Liver (tissue), 3 donors: ENCODE measurements around the gene KIF26B.

ENCODE experiments used
- CTCF ChIP-seq: fragments of 150-350 bp; IDR thresholded peaks from 2 replicates; pipeline ENCODE4 v1.5.1; 2017; ENCODE audit warnings: improper control_type of control experiment, low read depth, low read length; ENCODE audit not compliant: missing input control
- FOXA2 ChIP-seq: IDR thresholded peaks from 2 replicates; pipeline ENCODE4 v1.6.1; 2016; ENCODE audit warnings: antibody characterized with exemption
- RAD21 ChIP-seq, 2 donors: IDR thresholded peaks; 2 replicates each; pipeline ENCODE4 v1.6.1; 2016; ENCODE audit warnings: antibody characterized with exemption in 2 of 2, mild to moderate bottlenecking in 2 of 2
- TAF1 ChIP-seq: conservative IDR thresholded peaks from 2 replicates; pipeline ENCODE4 v1.6.1; 2016; ENCODE audit warnings: antibody characterized with exemption, mild to moderate bottlenecking
- YY1 ChIP-seq: IDR thresholded peaks from 2 replicates; pipeline ENCODE4 v1.6.1; 2016; ENCODE audit warnings: antibody characterized with exemption, mild to moderate bottlenecking
- TF ChIP-seq, protein P1 (sequence below): IDR thresholded peaks from 2 replicates; pipeline ENCODE4 v1.6.1; 2016; ENCODE audit warnings: antibody characterized with exemption
- TF ChIP-seq, protein P2 (sequence below): IDR thresholded peaks from 2 replicates; pipeline ENCODE4 v1.6.1; 2016; ENCODE audit warnings: antibody characterized with exemption
- donor health status: healthy.
- donor health status: healthy.

GRCh38 chr1:245373131-245373530 is 218.3 kb downstream of the KIF26B start:
- TF ChIP-seq YY1 (no peak), CTCF (no peak), TAF1 (no peak), RAD21 (IDR thresholded peaks at IDR 0.05) (no peak), FOXA2 (no peak)
- TF ChIP-seq, protein P1, sequence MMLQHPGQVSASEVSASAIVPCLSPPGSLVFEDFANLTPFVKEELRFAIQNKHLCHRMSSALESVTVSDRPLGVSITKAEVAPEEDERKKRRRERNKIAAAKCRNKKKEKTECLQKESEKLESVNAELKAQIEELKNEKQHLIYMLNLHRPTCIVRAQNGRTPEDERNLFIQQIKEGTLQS: no peak
- TF ChIP-seq, protein P2, sequence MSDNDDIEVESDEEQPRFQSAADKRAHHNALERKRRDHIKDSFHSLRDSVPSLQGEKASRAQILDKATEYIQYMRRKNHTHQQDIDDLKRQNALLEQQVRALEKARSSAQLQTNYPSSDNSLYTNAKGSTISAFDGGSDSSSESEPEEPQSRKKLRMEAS: no peak
